Measurements from ENCODE around the gene ADORA3.

Gene ADORA3

GRCh38 chr1:111484391-111485026, 18.9 kb downstream of the ADORA3 start:
- no peak for TF ChIP-seq ZFX (IDR thresholded peaks at IDR 0.05; ENCODE audit: borderline replicate concordance)
- no peak for TF ChIP-seq CTCF (IDR thresholded peaks at IDR 0.05)
- H3K27ac ChIP-seq = no peak overlapping the region

DNA sequence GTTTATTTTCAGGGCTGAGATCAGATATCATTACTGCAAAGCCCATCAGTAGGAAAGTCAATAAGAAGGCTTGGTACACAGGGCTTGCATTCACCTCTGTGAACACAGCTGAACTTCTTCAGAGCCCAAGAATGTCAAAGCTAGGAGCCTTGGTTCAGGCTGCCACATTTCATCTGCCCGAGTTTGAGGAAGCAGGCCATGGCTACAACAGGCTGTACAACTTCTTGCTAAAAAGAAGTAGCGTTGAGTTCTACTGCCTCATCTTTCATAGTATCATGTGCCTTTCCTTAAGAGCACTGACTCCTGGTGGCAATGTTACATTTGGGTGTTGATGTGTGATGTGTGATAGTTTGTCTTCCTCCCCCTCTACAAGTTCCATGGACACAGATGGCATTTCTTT, 19.6 kb downstream of the ADORA3 start:
- H3K27ac ChIP-seq = no peak overlapping the region
- no peak for TF ChIP-seq CTCF (IDR thresholded peaks at IDR 0.05)
- no peak for TF ChIP-seq ZFX (IDR thresholded peaks at IDR 0.05; ENCODE audit: borderline replicate concordance)

- H3K27ac ChIP-seq = no peak overlapping the region
- TF ChIP-seq CTCF (IDR thresholded peaks at IDR 0.05) = no peak
These were observed 20.3 kb downstream of the ADORA3 start for GRCh38 chr1:111483166-111483565.

DNA sequence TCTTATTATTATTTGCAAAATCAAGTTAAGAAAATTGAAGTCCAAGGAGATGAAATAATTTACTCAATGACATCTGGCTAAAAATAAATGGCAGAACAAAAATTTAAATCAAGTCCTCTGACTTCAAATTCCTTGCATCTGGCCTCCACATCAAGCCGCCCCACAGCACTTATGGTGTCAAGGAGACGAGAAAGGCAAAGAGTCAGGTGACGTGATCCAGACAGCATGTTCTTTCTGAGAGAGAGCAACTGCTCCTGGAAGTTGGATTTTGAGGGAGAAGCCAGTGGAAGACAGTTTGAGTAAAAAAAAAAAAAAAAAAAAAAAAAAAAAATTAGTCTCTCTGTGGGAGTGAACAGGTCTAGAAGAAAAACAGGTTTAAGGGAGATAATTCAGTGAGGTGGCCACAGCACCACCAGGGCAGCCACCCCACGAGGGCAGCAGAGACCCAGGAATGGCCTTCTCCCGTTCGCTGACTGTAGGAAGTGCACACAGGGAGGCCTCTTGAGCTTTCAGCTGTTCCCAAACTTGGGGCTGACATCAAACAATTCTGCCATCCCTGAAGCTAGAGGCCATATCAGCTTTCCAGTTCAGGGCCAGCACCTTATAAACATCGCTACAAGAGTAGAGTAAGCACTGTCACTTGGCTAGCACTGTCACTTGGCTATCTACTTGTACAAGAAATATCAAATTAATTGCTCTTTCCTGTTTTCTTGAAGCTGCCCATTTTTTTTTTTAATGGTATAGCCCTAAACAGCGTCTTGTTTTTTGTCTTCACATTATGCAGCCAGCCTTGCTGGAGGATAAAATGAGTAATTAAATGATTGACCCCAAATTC, 21.8 kb downstream of the ADORA3 start:
- no peak overlapping the region for H3K27ac ChIP-seq
- TF ChIP-seq ZFX (IDR thresholded peaks at IDR 0.05; ENCODE audit: borderline replicate concordance) = no peak
- peak; percentile 45 for TF ChIP-seq CTCF (IDR thresholded peaks at IDR 0.05)

DNA sequence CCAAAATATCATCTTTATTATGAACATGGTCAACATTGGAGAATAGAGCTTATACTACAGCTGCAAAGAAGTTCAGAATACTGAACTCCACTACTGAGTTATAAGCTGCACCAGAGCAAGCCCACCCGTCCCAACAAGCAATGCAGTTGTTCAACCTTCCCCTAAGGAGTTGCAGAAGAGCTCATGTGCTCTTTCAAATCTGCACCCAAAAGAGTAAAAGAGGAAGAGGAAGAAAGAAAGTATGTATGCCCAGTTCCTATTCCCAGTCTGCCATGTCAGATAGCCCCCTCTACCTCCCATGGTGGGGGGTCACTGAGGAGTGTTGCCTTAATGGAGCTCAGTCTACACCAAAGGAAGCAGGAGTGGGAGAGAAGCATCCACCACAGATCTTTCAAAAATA, 22.8 kb downstream of the ADORA3 start:
- H3K27ac ChIP-seq = no peak overlapping the region

DNA sequence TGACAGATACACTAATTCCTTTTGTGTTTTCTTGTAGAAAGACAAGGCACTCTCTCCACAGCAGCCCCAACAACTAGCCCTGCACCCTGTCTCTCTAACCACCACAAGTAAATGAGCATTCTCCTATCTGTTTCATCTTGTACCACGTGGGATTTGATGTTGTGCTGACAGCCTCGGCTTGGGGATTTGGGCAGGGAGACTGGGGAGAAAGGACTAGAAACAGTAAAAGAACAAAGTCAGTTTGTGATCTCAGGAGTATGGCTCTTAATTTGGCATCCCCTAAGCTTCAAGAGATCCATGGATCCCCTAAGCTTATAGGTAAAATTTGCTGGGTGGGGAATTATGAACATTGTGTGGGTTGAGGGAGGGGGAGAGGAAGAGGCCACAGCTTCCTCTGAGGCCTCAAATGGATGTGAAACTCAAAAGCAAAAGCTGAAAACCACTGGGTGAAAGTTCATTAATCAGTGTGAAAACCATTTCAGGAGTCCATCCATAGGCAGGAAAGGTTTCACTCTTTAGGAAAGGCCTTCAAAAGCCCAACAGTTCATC, 26.6 kb downstream of the ADORA3 start:
- TF ChIP-seq ZFX (IDR thresholded peaks at IDR 0.05; ENCODE audit: borderline replicate concordance) = no peak
- TF ChIP-seq CTCF (IDR thresholded peaks at IDR 0.05) = no peak
- H3K27ac ChIP-seq = no peak overlapping the region

More for the DNA sequence above, 22.8 kb downstream of the ADORA3 start:
- no peak for TF ChIP-seq CTCF (IDR thresholded peaks at IDR 0.05)
- no peak for TF ChIP-seq ZFX (IDR thresholded peaks at IDR 0.05; ENCODE audit: borderline replicate concordance)

- no peak overlapping the region for H3K27ac ChIP-seq
- TF ChIP-seq CTCF (IDR thresholded peaks at IDR 0.05) = no peak
- no peak for TF ChIP-seq ZFX (IDR thresholded peaks at IDR 0.05; ENCODE audit: borderline replicate concordance)
These were observed 27.2 kb downstream of the ADORA3 start for GRCh38 chr1:111476214-111476613.

Data from 22Rv1 (cell line).